Hematopoietic multipotent progenitor cell treated with erythropoietin and hydrocortisone succinate and interleukin-3 and kit ligand, for 8 days (in vitro differentiated cells): ENCODE results near the gene TNK2.
"Not testable (repeated sequence)": the region's sequence is repeated elsewhere in the genome, so short reads cannot be mapped to it uniquely, and the experiment has no call there.

Experiments
- DNase-seq: peaks from one replicate; pipeline ENCODE4 v3.0.0-alpha.2; 2015

TNK2 gene

DNA sequence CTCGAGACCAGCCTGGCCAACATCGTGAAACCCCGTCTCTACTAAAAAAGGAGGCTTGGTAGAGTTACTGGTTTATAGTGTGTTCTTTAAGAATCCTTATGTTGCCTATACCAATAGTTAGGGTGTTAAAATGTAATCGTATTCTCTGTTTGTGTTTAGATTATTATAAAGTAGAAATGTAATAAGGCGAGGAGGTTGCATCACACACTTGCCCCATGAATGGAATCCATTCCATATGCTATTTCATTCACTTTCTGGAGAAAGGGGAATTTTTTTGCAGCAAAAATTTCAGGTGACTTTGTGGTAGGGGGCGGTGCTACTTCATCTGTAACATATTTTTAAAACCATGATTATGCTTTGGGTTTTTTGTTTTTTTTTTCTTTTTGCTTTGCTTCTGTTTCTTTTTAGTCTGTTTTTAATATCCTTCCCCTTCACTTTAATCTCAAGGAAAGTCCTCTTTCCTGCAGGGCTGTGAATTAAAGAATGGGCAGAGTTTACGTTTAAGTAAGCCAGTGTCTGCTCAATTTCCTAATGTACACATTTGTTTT, 63.6 kb downstream of the TNK2 start:
- DNase-seq = no peak

DNA sequence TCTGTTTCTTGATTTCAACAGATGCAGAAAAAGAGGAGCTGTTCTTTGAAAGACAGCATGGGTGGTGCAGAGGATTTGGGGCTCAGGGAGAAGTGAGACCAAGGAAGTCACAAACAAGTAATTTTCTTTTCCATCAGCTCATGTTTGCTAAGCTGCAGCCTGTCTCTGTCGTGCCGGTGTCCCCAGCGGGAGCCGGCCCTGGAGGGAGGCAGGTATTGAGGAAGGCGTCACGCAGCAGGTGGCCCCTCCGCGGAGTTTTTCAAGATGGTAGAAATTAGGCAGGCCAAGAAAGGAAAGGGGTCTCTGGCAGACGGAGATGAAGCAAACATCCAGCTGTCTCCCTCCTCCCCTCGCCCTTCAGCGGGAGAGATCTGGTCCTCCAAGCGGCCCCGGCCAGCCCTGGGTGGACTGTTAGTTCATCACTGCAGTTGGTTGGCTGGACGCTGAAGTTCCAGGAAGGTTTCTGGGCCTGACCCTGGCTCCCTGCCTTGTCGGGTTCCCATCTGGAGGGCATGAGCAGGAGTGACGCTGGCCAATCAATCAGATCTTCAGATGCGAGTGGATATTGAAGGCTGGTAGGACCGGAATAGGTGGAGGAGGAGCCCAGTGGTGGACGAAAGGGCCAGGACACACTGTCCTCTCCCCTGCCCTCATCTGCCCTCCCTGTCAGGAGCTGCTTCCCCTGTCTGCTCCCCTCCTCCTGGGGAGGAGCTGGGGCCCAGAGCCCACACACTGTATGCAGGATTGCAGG, 68.9 kb downstream of the TNK2 start:
- no peak for DNase-seq

DNA sequence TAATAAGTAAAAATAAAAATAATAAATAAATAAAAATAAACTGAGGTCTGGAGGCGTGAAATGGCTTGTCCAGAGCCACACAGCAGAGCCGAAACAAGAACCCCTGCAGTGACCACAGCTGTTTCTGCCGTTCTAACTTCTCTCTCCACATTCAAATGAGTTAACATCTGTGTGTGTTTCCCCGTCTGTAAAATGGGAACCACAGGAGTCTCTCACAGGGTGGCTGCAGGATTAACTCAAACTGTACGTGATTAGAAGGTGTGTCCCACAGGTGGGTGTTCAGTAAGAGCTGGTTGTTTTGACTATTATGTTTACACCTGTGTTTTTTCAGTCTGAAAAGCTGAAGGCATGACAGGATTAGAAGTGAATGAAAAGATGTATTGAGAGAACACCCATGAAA, 69.6 kb downstream of the TNK2 start:
- DNase-seq = no peak

DNA sequence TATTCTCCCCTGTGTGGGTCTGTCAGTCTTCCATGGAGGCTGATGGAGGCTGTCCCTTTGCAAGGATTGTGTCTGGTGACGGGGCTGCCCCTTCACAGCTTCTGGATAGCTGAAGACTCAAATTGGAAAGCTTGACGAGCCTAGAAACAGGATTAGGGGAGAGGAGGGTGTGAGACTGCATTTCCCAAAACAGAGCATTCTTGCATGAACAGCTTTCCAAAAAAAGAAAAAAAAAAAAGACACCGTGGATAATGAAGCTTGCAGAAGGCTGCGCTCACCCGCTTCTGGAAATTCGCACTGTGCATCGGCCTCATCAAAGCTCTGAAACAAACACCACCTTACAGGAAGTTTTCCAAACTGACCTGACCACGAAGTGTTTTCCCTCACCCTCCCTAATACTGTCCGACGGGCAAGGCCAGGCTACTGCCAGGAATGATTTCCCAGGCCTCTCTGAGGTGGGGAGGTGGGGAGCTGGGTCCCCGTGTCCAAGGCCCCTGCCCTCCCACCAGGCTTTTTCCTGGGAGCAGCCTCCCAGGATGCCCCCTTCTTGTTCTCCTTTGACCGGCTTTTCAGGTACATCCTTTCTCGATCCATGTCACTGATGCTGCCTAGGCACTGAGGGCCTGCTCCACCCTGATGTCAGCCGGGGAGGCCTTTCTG, 71.7 kb downstream of the TNK2 start:
- DNase-seq = no peak

DNA sequence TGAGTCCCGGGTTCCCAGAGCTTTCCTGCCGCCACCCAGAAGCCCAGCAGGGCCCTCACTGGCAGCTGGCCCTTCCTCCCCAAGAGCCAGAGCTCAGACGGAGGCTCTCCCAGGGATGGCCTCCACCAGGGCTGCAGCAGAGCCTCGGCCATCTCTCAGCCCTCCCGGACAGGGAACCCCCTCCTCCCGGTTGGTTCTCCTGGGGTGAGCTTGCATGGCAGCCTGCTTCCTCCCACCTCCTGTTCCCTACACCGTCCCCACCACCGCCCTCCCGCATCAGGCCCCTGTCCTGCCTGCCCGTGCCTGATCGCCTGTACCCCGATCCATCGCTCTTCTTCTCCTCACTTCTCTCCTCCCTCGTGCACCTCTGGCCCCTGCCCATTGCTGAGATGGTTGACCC, 72.6 kb downstream of the TNK2 start:
- DNase-seq = no peak

DNA sequence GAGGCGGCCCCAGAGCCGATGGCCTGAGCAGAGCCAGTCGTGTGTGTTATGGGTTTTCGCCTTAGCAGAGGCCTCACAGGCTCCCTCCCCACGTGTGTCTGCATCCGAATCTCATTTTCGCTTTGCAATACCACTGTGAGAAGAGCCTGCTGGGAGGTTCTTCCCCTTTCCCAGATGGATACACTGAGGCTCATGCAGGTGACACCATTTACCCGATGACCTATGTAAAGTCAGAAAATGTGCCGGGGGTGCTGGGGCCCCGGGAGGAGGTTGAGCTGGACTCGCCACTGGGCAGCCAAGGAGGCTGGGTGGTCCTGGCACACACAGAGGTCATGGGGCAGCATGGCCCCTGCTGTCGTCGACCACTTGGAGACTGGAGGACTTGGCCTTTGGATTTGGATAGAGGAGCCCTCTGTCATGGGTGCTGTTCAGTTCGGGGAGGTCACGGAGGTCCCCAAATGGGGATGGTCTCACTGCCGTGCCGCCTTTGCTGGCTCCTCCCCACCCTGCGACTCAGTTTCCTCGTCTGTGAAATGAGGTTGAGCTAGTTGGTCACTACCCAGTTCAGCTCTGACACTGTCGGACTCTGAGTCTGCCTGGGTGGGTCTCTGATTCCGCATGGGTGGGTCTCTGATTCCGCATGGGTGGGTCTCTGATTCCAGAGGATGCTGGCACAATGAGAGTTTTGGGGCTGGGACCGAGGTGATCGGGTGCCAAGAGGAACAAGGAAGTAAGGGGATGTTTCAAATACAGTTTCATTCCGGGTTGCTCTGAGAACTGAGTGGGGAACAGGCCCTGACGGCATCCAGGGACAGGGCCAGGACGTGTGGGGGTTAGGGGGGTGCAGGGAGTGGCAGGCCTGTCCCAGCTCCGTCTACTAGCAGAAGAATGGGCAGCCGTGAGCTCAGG, 73.4 kb downstream of the TNK2 start:
- no peak for DNase-seq

DNA sequence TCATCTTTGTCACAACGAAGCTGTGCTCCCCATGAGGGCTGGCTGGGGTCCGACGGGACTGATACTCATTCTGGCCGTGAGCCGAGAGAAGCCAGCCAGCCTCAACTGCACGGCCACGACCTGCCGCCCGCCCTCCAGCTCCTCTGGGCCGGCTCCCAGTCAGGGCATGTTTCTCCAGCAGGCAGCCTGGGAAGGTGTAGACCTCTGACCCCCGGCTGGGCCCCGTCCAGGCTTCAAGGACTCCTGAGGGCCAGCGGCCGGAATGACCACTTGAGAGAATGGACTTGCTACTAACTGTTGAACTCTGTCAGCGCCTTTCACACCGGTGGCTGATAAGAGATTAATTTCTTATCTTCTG, 78.5 kb downstream of the TNK2 start:
- no peak for DNase-seq

DNA sequence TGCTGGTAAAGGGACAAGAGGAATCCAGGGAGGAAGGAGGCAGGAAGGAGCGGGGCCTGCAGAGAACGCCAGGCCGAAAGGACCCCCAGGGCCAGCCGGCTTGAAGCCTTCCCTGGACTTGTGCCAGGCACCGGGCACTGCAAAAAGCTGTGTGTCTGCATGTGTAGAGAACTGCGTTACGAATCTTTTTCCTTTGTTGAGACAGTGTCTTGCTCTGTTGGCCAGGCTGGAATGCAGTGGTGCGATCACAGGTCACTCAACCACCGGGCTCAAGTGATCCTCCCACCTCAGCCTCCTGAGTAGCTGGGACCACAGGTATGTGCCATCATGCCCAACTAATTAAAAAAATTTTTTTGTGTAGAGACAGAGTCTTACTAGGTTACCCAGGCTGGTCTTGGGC, 79.6 kb downstream of the TNK2 start:
- DNase-seq = no peak

DNA sequence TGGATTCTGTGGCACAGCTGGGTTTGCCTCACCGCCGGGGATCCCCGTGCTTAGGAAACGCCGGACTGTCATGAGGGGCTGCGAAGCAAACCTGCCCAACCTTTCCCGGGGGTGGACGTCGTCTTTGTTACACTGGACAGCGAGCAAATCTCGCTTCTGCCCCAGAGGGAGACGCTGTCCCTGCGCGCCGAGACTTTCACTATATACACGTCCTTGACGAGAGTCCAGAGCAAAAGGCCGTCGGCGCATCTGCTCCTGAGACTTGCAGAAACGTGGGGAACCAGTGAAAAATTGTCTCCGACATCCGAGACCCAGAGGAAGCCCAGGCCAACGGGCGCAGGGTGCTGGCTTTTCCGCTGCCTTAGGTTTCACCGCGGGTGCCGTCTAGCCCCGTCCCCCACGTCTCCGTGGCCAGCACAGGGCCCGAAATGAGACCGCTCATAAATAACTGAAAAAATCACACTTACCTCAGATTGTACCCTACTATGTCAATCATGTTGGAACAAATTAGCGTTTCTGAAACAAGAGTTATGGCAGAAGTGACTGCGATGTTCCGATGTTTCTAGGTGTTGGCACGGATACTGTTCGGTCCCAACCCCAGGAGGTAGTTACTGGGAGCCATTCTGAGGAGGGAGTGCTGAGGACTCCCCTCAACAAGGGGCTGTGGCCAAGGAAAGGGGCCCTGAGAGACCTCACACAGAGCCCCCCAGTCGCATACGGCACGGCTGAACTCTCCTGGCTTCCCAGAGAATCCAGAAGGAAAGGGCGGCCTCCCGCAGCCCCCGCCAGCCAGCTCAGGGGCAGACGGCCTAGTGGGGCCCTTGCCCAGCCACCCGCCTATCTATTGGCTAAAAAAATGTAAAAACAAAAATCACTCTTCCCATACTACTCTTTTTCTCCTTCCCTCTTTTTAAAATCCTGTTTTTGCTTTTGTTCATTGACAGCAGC, 82.2 kb downstream of the TNK2 start:
- no peak for DNase-seq

DNA sequence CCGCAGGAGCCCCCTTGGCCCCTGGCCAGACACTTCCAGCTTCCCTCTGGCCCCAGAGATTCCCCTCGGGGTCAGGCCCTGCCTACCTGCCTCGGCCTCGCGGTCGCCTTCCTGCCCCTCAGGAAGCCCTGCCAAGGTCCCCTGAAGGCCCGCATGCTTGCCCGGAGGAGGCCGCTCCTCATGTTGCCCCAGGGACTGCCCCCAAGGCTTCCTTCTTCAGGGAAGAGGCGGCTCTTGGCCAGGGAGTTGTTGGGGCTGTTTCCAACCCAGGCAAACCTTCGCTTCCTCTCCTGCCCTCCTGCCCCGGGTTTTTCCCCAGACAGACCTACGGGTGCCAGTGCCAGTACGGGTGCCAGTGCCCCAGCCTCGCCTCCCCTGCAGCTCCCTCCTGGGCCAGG, 83.2 kb downstream of the TNK2 start:
- DNase-seq = no peak

DNA sequence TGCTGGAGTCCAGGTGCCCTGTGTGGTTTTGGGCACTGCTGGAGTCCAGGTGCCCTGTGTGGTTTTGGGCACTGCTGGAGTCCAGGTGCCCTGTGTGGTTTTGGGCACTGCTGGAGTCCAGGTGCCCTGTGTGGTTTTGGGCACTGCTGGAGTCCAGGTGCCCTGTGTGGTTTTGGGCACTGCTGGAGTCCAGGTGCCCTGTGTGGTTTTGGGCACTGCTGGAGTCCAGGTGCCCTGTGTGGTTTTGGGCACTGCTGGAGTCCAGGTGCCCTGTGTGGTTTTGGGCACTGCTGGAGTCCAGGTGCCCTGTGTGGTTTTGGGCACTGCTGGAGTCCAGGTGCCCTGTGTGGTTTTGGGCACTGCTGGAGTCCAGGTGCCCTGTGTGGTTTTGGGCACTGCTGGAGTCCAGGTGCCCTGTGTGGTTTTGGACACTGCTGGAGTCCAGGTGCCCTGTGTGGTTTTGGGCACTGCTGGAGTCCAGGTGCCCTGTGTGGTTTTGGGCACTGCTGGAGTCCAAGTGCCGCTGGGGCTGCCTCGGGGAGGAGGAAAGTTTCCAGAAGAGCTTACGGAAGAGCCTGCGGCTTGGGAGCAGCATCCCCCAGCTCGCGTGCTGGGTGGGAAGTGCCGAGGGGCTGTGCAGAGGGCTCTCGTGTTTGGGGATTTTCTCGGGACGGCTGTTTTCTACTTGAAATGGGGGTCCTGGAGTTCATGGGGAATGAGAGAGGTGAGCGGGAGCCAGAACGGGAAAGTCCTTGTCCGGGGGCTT, 83.7 kb downstream of the TNK2 start:
- not testable (repeated sequence) for DNase-seq

DNA sequence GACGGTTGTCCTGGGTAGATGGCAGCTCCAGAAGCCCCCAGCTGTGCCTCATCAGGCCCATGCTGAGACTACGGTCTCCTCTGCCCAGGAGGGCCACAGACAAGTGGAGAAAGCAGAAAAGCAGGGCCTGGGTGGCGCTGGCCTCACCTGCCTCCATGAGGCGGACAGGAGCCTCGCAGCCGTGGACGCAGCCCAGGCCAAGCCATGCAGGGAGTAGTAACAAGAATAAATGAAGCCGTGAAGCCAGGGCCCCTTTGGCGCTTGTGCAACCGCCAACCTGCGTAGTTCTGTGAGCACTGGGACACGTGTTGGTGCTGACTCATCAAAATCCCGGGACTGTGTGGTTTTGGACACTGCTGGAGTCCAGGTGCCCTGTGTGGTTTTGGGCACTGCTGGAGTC, 84.4 kb downstream of the TNK2 start:
- no peak for DNase-seq

DNA sequence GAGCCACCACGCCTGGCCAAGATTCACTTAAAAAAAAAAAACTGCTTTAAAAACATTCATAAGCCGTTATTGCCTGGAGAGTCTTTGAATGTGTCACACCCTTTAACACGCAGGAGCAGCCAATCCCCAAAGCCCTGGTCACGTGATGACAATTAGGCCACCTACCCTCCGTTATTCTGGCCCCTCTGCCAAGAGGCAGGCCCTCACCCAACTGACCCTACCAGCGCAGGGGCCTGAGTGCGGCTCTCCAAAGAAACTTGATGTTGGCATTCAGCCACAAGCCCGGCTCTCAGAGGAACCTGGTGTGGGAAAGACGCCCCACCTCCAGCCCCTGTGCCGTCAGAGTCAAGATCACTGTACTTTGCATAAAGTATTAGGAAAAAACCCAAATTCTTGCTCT, 85.1 kb downstream of the TNK2 start:
- DNase-seq = no peak

DNA sequence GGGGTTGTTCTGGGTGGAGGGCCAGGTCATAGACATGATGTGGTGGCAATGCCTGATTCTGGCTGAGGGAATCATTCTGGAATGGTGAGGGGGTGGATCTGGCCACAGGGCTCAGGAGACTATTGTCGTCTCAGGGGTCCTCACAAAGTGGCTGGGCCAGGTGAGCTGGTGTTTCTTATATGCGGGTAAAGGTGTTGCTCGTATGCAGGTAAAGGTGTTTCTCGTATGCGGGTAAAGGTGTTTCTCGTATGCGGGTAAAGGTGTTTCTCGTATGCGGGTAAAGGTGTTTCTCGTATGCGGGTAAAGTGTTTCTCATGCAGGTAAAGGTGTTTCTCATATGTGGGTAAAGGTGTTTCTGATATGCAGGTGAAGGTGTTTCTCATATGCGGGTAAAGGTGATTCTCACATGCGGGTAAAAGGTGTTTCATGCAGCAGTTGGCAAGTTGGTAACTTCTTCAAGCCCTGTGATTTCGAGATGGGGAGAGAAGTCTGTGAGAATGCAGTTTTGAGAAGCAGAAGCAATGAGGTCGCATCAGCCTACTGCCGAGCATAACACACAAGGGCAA, 86.1 kb downstream of the TNK2 start:
- no peak for DNase-seq

DNA sequence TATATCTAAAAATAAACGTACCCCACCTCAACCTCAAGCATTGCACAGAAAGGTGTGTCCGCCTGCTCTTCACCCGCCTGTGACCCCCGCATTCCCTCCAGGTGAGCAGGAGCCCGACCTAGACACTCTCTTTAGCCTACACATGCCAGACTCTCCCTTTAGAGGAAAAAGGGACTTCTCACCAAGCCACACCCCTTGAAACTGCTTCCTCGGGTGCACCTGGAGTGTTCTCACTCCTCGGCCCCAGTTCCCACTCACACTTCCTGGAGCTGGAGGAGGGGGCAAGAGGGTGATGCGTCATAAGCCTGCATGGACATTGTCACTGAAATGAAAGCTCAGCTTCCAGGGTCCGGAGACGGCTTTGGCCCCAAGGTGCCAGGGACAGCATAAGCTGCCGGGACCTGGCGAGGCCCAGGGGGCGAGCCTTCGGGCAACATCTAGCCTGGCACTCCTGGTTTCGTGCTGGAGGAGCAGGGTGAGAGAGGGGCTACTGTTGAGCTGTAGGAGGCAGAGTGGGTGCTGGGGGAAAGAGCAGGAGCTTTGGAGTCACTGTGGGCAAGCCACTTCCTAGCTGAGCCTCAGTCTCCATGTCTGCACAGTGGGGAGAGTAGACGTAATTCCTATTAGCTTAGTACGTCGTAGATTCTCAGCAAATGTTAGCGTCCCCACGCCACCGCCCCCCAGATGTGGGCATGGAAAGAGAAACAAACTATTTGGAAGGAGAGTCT, 86.8 kb downstream of the TNK2 start:
- DNase-seq = no peak

DNA sequence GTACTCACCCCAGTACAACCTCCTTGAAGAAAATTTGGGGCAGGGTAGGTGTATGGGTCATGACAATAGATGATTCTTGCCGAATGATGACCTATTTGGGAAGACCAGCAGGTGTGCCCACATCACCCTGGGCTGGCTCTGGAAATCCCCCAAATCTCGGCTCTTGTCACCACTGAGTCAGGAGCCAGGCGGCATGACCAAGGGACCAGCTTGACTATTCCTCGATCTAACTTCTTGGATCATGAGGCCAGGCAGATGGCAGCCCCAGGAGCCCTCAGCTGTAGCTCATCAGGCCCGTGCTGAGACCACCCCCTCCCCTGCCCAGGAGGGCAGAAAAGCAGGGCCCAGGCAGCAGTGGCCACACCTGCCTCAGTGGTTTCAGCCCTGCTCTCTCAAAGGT, 87.5 kb downstream of the TNK2 start:
- DNase-seq = no peak

DNA sequence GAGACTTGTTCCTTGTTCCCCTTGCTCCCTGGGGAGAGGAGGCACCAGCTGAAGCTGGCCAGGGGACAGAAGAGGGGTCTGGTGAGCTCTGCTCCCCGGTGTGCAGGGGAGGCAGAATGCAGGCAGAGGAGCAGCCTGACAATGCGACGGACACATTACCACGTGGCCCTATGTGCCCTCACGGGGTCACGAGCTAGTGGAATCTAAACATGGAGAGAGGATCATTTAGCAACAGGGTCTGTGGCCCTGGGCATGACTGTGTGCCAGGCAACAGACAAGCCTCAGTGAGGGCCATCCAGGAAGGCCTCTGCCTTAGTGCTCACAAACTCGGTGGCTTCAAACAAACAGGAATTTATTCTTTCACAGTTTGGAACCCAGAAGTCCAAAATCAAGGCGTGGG, 88.2 kb downstream of the TNK2 start:
- no peak for DNase-seq

DNA sequence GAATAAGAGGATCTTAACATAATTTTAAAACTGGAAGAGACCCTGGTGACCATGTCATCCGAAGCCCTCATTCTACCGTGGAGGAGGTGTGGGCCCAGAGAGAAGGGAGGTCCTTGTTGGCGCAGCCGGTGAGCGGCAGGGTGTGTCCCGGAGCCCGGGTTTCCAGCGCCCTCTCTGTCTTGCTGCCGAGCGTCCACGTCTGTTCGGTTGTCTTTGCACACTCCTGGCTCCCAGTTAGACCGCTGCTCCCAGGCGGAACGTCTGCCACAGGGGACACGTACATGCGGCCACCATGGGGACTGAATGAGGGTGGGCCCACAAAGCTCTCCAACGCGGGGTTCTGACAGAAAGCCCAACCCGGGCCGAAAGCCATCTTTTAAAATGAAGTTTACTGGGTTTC, 90.0 kb downstream of the TNK2 start:
- DNase-seq = no peak

DNA sequence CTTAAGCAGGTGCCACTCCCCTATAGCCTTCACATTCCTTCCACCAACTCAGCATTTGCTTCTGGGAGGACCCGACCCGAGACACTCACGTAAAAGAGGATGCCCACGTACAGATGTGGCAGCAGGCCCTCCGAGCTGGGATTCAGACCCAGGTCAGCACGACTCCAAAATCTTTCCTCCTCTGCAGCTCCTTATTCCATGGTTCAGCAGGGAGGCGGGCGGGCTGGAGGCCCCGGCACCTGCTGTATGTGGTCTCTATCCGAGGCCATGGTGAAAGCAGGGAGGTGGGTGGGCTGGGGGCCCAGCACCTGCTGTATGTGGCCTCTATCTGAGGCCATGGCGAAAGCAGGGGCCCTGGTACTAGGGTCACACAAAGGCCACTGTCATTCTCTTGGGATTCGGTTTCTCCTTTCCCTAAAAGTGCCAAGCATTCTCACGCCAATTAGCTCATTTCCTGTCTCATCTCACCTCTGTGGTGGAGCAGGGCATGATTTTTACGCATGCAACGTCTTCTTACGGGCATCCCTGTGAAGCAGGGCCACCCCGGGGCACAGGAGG, 90.7 kb downstream of the TNK2 start:
- DNase-seq = no peak

DNA sequence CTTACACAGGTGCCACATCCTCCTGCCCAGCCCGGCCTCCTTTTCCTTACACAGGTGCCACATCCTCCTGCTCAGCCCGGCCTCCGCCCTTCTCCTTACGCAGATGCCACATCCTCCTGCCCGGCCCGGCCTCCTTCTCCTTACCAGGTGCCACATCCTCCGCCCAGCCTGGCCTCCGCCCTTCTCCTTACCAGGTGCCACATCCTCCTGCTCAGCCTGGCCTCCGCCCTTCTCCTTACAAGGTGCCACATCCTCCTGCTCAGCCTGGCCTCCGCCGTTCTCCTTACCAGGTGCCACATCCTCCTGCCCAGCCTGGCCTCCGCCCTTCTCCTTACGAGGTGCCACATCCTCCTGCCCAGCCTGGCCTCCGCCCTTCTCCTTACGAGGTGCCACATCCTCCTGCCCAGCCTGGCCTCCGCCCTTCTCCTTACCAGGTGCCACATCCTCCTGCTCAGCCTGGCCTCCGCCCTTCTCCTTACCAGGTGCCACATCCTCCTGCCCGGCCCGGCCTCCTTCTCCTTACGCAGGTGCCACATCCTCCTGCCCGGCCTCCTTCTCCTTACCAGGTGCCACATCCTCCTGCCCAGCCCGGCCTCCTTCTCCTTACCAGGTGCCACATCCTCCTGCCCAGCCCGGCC, 92.0 kb downstream of the TNK2 start:
- DNase-seq = not testable (repeated sequence)
